Keratinocyte (primary cell): ENCODE results near the gene MLLT1.

ENCODE experiments used
- CTCF ChIP-seq, 3 experiments: IDR thresholded peaks in 1 of 3; conservative IDR thresholded peaks in 1 of 3; optimal IDR thresholded peaks in 1 of 3; 2 replicates in 2 of 3; 3 replicates in 1 of 3; pipeline versions ENCODE3 to v1.5.1; 2011; ENCODE audit warnings: low read length in 3 of 3, mild to moderate bottlenecking in 3 of 3, moderate library complexity in 2 of 3, control low read depth in 1 of 3, inconsistent platforms in 1 of 3; ENCODE audit not compliant: insufficient read depth in 2 of 3; ENCODE audit errors: extremely low read depth in 1 of 3
- EZH2 ChIP-seq: IDR thresholded peaks from one replicate; pipeline ENCODE4 v1.6.1; 2012; ENCODE audit warnings: inconsistent platforms, mild to moderate bottlenecking, low read length, moderate library complexity

- TF ChIP-seq CTCF (optimal IDR thresholded peaks at IDR 0.05 in 1 of 3, IDR thresholded peaks at IDR 0.05 in 1 of 3, conservative IDR thresholded peaks at IDR 0.05 in 1 of 3; ENCODE audit: extremely low read depth in 1 of 3, insufficient read depth in 2 of 3, low read length in 3 of 3) (no peak), EZH2 (no peak)
Observed at GRCh38 chr19:6173190-6173589, 106.6 kb downstream of the MLLT1 start.
